ENCODE measurements around the gene ODC1.
"Not testable (repeated sequence)": the region's sequence is repeated elsewhere in the genome, so short reads cannot be mapped to it uniquely, and the experiment has no call there.

ODC1 gene

DNA sequence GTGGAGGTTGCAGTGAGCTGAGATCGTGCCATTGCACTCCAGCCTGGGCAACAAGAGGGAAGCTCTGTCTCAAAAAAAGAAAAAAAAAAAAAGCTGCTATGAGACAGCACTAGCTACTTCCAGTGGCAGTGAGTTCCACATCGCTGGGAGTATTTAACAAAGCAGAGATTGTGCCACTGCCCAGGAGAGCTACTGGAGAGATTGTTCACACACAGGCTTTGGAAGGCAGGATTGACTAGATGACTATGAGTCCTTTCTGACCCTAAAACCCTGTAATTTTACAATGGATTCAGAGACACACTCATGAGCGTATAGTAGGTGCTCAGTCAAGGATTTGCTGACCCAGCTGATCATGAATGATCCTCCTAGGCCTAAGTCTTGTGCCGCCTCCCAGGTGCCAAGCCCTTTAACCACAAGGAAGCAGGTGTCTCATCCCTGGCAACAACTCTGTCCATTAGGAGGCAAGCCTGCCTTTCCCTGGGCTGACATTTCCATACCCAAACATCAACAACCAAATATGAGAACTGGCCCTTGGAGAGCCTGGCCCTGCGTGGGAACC lies 45.0 kb upstream of the ODC1 start:
- TF ChIP-seq, protein P1, sequence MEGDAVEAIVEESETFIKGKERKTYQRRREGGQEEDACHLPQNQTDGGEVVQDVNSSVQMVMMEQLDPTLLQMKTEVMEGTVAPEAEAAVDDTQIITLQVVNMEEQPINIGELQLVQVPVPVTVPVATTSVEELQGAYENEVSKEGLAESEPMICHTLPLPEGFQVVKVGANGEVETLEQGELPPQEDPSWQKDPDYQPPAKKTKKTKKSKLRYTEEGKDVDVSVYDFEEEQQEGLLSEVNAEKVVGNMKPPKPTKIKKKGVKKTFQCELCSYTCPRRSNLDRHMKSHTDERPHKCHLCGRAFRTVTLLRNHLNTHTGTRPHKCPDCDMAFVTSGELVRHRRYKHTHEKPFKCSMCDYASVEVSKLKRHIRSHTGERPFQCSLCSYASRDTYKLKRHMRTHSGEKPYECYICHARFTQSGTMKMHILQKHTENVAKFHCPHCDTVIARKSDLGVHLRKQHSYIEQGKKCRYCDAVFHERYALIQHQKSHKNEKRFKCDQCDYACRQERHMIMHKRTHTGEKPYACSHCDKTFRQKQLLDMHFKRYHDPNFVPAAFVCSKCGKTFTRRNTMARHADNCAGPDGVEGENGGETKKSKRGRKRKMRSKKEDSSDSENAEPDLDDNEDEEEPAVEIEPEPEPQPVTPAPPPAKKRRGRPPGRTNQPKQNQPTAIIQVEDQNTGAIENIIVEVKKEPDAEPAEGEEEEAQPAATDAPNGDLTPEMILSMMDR (IDR thresholded peaks at IDR 0.05; ENCODE audit: low read depth, low read length) = no peak
- no peak for DNase-seq (ENCODE audit: extremely low read depth, low read depth)

DNA sequence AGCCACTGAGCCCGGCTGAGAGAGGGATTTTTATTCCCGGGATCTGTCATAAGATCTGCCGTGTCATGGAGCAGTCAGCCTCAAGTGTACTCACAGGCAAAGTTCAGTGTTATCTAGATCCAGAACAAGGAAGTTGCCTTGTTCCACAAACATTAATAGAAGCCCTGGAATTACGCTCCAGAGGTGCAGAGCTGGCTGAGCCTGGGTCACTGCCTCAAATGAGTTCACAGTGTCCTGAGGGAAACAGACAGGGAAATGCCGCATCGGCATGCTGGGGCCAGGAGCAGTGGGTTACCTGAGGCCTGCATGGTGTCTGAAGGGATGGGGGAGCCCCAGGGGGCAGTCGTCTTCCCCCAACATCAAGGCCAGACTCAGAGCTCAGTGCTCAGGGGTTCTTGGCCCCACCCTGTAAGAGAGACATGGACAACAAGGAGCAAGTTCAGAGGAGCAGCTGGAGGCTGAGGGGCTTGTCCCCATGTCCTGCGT lies 42.7 kb upstream of the ODC1 start:
- TF ChIP-seq, protein P1 (IDR thresholded peaks at IDR 0.05; ENCODE audit: low read depth, low read length) = no peak
- no peak for DNase-seq (ENCODE audit: extremely low read depth, low read depth)

DNA sequence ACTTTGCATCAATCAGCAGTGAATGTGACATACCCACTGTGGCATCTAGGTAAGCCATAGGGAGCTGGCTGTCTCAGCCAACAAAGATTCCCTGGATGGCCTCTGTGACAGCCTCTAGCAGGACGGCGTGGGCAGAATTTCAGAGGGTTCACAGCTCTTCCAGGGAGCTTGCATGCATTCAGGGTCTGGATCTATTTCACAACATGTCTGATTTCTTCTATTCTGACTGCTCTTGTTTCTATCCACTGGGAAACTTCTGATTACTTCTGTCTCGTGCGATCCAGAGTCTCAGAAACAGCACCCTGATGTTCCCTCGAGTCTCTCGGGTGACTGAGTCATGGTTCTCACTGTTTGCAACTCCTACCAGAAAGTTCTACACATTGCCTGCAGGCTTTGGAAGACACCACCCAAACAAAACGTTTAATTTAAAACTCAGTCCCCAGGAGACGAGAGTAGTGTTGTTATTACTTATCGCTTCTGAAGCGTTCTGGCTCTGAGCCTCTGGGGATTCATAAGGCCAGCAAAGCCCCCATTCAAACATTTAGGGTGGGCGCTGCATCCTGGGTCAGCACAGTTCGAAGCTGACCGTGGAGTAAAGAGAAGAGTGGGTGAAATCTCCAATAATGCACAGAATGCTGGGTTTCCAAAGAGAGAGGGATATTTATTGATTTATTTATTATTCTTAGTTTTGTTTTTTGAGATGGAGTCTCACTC lies 41.9 kb upstream of the ODC1 start:
- DNase-seq (ENCODE audit: extremely low read depth, low read depth) = no peak
- TF ChIP-seq, protein P1 (IDR thresholded peaks at IDR 0.05; ENCODE audit: low read depth, low read length) = no peak

DNA sequence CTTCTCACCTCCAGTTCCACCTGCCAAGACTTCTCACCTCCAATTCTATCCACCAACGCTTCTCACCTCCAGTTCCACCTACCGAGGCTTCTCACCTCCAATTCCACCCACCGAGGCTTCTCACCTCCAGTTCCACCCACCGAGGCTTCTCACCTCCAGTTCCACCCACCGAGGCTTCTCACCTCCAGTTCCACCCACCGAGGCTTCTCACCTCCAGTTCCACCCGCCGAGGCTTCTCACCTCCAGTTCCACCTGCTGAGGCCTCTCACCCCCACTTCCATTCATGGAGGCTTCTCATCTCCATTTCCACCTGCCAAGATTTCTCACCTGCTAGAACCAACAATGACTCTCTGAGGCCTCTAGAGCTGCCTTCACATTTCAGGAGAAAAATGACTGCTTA lies 40.0 kb upstream of the ODC1 start:
- DNase-seq (ENCODE audit: extremely low read depth, low read depth) = not testable (repeated sequence)

DNA sequence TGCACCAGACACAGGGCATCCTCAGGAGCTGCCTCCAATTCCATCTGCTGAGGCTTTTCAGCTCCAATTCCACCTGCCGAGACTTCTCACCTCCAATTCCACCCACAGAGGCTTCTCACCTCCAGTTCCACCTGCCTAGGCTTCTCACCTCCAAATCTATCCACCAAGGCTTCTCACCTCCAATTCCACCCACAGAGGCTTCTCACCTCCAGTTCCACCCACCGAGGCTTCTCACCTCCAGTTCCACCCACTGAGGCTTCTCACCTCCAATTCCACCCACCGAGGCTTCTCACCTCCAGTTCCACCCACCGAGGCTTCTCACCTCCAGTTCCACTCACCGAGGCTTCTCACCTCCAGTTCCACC lies 39.6 kb upstream of the ODC1 start:
- not testable (repeated sequence) for DNase-seq (ENCODE audit: extremely low read depth, low read depth)

DNA sequence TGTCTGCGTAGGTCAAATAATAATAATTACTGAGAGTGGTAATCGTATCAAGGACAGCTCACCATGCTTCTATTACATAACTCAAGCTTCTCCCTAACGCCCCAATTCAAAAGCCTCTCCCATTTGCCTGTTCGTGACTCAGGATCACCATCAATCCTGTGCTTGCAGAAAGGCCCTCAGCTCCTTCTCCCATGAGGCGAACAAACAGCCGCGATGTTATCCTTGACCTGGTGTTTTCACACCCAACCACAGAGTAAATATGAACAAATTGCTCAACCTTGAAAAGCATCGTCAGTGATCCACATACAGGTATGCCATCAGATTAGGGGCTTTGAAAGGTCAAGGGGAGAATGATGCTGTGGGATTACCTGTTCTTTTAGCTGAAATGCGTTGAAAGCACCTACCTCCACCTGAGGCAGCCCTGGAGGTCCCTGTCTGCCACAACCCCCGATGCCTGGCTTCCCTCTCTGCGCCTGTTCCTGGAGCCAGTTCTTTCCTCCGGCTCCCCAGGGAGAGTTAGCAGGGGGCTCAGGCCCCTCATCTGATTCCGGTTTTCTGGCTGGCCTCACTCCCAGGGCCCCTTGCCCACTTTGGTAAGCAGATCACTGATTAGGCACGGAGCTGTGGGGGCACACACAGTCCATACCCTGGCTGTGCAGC lies 39.1 kb upstream of the ODC1 start:
- DNase-seq (ENCODE audit: extremely low read depth, low read depth) = no peak
- TF ChIP-seq, protein P1 (IDR thresholded peaks at IDR 0.05; ENCODE audit: low read depth, low read length) = no peak

DNA sequence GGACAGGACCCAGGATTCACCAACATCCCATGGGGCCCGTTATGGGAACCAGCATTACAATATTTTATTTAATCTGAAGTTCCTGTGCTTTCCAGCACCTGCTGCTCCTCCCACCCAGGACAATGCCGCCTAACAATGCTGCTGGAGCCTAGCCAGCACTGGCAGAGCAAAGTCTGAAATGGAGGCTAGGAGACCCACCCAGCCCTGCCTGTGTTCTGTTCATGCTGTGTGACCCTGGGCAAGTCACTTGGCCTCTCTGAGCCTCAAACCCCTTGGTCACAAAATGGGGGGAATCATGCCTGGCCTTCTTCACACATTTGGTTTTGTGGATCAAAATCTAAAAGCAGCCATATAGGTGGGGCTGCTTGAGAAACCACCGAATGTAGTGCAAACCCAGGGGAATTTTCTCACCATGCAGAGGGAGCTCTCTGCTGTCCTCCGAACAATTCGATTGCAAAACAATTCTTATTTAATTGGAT lies 38.5 kb upstream of the ODC1 start:
- no peak for DNase-seq (ENCODE audit: extremely low read depth, low read depth)
- TF ChIP-seq, protein P1 (IDR thresholded peaks at IDR 0.05; ENCODE audit: low read depth, low read length) = no peak

DNA sequence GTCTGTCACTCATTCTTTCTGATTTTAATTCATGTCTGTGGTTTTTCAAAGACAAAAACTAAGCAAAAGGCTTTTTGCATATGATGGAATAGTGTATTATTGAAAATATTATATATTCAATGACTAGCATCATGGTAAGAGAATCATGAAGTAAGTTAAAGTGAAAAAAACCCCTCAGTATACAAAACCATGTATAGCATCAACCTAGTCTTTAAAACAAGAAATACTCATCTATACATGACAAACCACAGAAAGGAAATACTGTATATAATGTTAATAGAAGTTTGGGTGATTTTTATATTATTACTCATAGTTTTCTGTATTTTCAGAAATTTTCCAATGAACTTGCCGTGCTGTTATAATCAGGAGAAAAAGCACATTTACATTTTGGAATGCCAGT lies 38.0 kb upstream of the ODC1 start:
- no peak for DNase-seq (ENCODE audit: extremely low read depth, low read depth)
- TF ChIP-seq, protein P1 (IDR thresholded peaks at IDR 0.05; ENCODE audit: low read depth, low read length) = no peak
